ENCODE results near the gene UPF1.

The UPF1 gene

GRCh38 chr19:18831524-18832305 lies at the start of gene UPF1:
UPF1 (plus strand) TSS chr19:18831959; CDS start chr19:18832210, 251 bp downstream.
- peak; percentile 94 for DNase-seq

- no peak for DNase-seq
These were observed 49.1 kb upstream of the UPF1 start for GRCh38 chr19:18782559-18783225.

- no peak for DNase-seq
These were observed 47.6 kb upstream of the UPF1 start for GRCh38 chr19:18783958-18784785.

- no peak for DNase-seq
These were observed 47.0 kb upstream of the UPF1 start for GRCh38 chr19:18784786-18785120.

DNA sequence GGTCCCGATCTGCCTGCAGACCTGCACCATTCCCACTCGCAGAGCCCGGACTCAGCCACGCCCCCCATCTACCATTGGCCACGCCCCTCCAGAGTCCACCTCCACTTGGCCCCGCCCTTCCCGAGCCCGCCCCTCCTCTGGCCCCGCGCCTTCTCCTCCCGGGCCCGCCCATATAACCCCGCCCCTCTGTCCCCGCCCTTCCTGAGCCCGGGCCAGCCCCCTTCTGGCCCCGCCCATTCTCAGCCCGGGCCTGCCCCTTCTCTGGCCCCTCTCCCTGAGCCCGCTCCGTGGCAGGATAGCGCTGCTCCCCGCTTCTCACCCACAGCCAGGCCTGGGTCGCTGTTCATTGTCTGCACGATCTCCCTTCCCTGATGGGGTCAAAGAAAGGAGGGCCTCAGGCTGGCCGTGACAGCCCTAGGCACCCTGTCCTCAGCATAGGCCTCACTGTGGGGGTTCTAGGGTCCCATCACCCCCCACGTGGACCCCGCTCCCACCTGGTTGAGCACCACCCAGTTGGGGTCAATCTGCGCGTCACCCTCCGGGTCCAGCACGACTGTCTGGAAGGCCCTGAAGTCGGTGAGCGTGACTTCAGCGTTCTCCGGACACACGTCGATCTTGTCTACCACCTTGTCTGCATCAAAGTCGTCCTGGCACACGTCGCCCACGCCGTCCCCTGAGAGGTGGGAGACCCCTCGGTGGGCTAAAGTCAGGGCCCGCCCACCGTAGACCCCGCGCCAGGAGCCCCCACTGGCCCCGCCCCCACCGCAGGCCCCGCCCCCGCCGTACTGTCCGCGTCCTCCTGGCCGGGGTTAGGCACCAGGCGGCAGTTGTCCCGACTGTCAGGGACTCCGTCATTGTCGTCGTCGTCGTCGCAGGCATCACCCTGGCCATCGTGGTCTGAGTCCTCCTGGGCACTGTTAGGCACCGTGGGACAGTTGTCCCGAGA lies 46.3 kb upstream of the UPF1 start:
- peak; percentile 76 for DNase-seq

DNA sequence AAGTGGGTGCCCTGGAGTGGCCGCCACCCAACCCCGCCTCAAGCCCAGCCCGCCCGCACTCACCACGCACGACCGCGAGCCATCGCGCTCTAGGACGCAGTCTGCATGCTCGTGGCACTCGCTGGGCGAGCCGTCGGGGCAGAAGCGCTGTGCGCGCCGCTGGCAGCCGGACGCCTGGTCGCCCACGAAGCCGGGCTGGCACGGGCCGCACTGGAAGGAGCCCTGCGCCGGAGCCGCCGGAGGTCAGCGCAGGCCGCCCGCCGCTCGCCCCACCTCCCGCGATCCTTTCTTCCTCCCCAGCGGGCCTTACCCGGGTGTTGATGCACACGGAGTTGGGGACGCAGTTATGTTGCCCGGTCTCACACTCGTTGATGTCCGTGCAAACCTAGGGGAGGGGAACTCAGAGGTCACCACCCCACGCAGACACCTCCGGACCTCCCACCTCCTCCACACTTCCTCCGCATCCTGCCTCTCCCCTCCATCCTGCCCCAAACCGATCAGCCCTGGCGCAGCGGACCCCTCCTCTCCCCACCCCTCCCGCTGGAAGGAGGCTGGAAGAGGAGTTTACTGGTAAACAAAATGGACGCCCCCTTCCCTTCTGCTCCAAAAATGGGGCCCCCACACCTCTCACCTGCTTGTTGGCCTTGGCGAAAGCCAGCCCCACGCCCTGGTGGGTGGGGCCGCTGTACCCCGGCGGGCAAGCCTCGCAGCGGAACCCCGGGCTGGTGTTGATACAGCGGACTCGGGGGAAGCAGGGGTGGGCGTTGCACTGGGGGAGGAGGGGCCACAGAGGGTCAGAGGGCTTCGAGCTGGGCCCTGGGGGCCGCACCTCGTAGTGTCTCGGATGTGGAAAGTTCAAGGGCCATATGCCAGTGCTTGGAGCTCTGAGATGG lies 43.0 kb upstream of the UPF1 start:
- DNase-seq, result no peak

GRCh38 chr19:18789422-18789869 lies 42.3 kb upstream of the UPF1 start:
- DNase-seq, result no peak

DNA sequence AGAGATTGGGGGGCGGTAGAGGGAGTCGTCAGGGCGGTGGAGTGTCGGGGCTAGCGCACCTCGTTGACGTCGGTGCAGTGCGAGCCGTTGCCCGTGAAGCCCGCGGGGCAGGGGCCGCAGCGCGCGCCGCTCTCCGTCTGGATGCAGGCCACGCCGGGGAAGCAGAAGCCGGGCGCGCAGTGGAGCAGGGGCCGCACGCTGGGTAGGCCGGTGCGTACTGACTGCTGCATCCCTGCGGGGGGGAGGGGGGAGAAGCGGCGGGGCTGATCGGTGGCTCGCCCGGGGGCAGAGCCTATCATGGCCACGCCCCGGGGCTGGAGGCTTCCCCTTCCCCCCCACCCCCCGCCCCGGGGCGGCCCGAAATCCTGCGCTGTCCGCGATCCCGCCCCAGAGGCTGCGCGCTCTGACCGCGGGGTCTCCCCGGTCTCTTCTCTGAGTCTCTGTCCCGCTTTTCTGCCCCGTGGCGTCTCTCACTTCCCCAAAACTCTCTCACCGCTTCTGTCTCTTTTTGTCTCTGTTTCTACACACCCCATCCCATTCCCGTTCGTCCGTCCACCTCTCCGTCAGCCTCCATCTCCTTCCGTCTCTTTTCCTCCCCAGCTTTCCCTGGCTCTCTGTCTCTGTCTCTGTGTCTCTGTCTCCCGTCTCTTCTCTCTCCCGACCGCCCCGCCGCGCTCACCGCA lies 41.7 kb upstream of the UPF1 start:
- DNase-seq, result no peak

DNA sequence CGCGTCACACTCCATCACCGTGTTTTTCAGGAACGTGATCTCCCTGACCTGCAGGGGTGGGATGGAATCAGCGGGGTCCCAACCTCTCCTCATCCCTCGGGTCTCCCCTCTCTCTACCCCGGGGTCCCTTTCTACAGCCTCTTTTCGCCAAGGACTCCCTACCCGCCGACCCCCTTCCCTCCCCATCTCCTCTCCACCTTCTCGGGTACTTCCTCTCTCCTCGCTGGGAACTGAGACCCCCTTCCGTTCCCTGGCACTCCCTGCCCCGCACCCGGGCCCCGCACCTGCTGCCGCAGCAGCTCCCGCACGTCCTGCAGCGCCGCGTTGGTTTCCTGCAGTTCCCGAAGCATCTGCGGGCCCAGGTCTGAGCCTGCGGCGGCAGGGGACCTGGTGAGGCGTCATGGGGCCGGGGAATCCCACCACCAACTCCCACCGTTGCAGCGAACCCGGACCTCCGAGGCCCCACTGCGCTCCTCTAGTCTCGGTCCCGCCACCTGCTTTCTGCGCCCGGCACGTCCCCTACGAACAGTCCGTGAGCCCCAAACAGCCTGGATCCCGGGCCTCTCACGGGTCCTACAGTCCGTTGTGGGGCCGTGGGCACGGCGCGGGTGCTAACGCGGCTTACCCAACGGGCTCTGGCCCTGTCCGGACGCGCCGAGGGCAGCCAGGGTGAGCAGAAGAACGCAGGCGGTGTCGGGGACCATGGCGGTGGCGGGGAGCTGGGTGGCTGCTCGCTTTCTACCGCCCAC lies 41.0 kb upstream of the UPF1 start, which contains the start of gene COMP:
TSS of gene COMP (minus strand) at position 740 of the 749 bp plus-strand sequence. CDS start at position 704, 36 bp downstream.
- DNase-seq, result no peak

- DNase-seq, result no peak
These were observed 40.5 kb upstream of the UPF1 start for GRCh38 chr19:18791315-18791678.

GRCh38 chr19:18792661-18793060 lies 39.1 kb upstream of the UPF1 start:
- no peak for DNase-seq

- no peak for DNase-seq
These were observed 38.4 kb upstream of the UPF1 start for GRCh38 chr19:18793144-18794028.

DNA sequence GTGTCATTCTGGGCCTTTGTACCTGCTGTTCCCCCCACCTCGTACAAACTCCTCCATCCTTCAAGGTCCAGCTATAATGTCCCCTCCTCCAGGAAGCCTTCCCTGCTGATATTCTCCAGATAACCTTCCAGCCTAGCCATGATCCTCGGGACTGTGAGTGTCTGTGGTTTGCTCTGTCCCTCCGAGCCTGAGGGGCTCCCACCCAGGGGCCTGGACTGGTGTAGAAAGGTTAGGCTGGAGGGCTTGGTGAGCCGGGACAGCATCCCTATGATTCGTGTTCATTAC lies 37.8 kb upstream of the UPF1 start:
- no peak for DNase-seq

- no peak for DNase-seq
These were observed 37.1 kb upstream of the UPF1 start for GRCh38 chr19:18794692-18795091.

DNA sequence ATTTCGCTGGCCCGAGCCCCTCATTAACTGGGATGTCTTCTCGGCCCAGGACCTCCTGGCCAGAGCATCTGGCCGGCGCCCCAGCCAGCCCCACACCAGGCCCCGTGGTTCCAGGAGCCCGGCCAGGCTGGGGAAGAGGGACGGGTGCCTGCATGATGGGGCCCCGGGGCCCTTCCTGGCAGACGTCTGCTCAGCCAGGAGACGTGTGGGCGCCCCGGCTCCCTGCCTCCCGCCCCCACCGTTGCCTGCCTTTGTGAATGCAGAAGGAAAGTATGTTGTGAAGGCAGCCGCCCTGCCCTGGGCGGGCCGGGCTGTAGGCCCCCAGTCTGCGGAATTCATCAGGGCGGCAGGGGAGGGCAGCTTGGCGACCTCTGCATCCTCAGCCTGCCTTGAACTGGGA lies 36.2 kb upstream of the UPF1 start:
- no peak for DNase-seq

- no peak for DNase-seq
These were observed 35.5 kb upstream of the UPF1 start for GRCh38 chr19:18796239-18796638.

GRCh38 chr19:18798384-18799352 lies 33.1 kb upstream of the UPF1 start:
- no peak for DNase-seq

Data from hematopoietic multipotent progenitor cell treated with erythropoietin and hydrocortisone succinate and interleukin-3 and kit ligand, for 8 days (in vitro differentiated cells).